Fibroblast of upper back skin (primary cell): Measurements from ENCODE around the gene KCNK6.
A peak's percentile ranks its signal among the peaks of the same experiment; 100 is the strongest.

Source experiments
- DNase-seq: peaks from one replicate; pipeline ENCODE4 v3.0.0-alpha.2; 2013

KCNK6 gene

GRCh38 chr19:38326591-38326990 is 6.9 kb downstream of the KCNK6 start:
- DNase-seq = no peak

GRCh38 chr19:38329651-38330050 is 10.0 kb downstream of the KCNK6 start:
- DNase-seq = no peak

GRCh38 chr19:38331728-38332127 is 12.1 kb downstream of the KCNK6 start:
- DNase-seq = no peak

- no peak for DNase-seq
Observed at GRCh38 chr19:38333245-38333644, 13.6 kb downstream of the KCNK6 start.

- peak; percentile 94 for DNase-seq
Observed at GRCh38 chr19:38335949-38336637, 16.4 kb downstream of the KCNK6 start.

- DNase-seq = peak; percentile 80
Observed at GRCh38 chr19:38336638-38337359, 17.2 kb downstream of the KCNK6 start.

GRCh38 chr19:38337360-38337653 is 17.7 kb downstream of the KCNK6 start:
- DNase-seq = no peak

GRCh38 chr19:38339011-38339410 is 19.4 kb downstream of the KCNK6 start:
- DNase-seq = peak; percentile 29

- no peak for DNase-seq
Observed at GRCh38 chr19:38340927-38341326, 21.3 kb downstream of the KCNK6 start.

GRCh38 chr19:38346837-38347236 is 27.2 kb downstream of the KCNK6 start:
- DNase-seq = no peak

- DNase-seq = no peak
Observed at GRCh38 chr19:38350883-38351282, 31.2 kb downstream of the KCNK6 start.

- DNase-seq = no peak
Observed at GRCh38 chr19:38351865-38352395, 32.3 kb downstream of the KCNK6 start.

- no peak for DNase-seq
Observed at GRCh38 chr19:38352611-38353010, 33.0 kb downstream of the KCNK6 start.

GRCh38 chr19:38355728-38356725 is 36.4 kb downstream of the KCNK6 start:
- no peak for DNase-seq

GRCh38 chr19:38358071-38358470 is 38.4 kb downstream of the KCNK6 start:
- DNase-seq = no peak

- no peak for DNase-seq
Observed at GRCh38 chr19:38359242-38360021, 39.8 kb downstream of the KCNK6 start.

- DNase-seq = no peak
Observed at GRCh38 chr19:38360351-38360750, 40.7 kb downstream of the KCNK6 start.

GRCh38 chr19:38360839-38361631 is 41.4 kb downstream of the KCNK6 start:
- DNase-seq = no peak

- peak; percentile 53 for DNase-seq
Observed at GRCh38 chr19:38361633-38362075, 42.0 kb downstream of the KCNK6 start.

GRCh38 chr19:38362076-38362945 is 42.7 kb downstream of the KCNK6 start:
- DNase-seq = peak; percentile 28
